GM12864 (cell line): ENCODE results near the gene AQP6.

Source experiments
- DNase-seq: peaks from one replicate; pipeline ENCODE4 v3.0.0-alpha.2; 2011; ENCODE audit warnings: low read depth
- H3K4me3 ChIP-seq: 2 replicates; pipeline ENCODE4 v1.5.1; 2011; ENCODE audit warnings: mild to moderate bottlenecking, low read depth, low read length, control low read depth
- TF ChIP-seq, protein P1 (sequence below): IDR thresholded peaks from 2 replicates; pipeline ENCODE4 v1.5.1; 2011; ENCODE audit warnings: low read depth, mild to moderate bottlenecking, moderate library complexity, low read length, control low read depth, inconsistent platforms; ENCODE audit errors: missing control alignments

The AQP6 gene

GRCh38 chr12:49953961-49954846 lies 18.5 kb upstream of the AQP6 start:
- DNase-seq = no peak
- TF ChIP-seq, protein P1, sequence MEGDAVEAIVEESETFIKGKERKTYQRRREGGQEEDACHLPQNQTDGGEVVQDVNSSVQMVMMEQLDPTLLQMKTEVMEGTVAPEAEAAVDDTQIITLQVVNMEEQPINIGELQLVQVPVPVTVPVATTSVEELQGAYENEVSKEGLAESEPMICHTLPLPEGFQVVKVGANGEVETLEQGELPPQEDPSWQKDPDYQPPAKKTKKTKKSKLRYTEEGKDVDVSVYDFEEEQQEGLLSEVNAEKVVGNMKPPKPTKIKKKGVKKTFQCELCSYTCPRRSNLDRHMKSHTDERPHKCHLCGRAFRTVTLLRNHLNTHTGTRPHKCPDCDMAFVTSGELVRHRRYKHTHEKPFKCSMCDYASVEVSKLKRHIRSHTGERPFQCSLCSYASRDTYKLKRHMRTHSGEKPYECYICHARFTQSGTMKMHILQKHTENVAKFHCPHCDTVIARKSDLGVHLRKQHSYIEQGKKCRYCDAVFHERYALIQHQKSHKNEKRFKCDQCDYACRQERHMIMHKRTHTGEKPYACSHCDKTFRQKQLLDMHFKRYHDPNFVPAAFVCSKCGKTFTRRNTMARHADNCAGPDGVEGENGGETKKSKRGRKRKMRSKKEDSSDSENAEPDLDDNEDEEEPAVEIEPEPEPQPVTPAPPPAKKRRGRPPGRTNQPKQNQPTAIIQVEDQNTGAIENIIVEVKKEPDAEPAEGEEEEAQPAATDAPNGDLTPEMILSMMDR = no peak
- no peak overlapping the region for H3K4me3 ChIP-seq

GRCh38 chr12:49954863-49955830 lies 17.6 kb upstream of the AQP6 start:
- DNase-seq = no peak
- TF ChIP-seq, protein P1 = no peak
- H3K4me3 ChIP-seq = no peak overlapping the region

DNA sequence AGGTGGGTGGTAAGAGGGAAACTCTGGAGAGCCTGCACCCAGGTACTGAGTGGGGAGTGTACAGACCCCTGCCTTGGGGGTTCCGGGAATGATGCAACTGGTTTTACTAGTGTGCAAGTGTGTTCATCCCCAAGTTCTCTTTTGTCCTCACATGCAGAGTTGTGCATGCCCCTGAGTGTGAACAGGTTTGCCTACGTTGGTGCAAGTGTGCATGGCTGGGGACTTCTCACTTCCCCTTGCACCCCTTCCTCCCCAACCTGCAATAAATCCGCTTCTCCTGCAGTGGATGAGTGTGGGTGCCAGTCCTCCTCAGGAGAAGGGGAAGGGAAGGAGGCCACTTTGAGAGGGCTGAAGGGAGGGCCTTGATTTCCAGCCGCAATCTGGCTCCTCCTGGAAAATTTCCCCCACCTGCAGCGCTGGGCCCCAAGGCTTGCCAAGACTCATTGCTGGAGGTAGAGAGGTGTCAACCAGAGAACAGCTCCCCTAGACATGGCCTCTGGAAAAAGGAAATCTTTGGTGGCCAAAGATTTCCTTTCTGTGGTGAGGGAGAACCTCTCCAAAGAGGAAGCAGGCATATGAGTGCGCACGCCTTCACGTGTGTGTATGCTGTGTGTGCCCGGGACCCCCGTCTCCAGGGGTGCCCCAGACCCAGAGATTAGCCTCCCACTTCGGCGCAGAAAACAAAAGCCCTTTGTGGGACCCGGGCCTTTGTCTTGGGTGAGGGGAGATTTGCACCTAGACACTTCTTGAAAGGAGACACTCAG lies 16.7 kb upstream of the AQP6 start:
- no peak for DNase-seq
- TF ChIP-seq, protein P1 = no peak
- no peak overlapping the region for H3K4me3 ChIP-seq

DNA sequence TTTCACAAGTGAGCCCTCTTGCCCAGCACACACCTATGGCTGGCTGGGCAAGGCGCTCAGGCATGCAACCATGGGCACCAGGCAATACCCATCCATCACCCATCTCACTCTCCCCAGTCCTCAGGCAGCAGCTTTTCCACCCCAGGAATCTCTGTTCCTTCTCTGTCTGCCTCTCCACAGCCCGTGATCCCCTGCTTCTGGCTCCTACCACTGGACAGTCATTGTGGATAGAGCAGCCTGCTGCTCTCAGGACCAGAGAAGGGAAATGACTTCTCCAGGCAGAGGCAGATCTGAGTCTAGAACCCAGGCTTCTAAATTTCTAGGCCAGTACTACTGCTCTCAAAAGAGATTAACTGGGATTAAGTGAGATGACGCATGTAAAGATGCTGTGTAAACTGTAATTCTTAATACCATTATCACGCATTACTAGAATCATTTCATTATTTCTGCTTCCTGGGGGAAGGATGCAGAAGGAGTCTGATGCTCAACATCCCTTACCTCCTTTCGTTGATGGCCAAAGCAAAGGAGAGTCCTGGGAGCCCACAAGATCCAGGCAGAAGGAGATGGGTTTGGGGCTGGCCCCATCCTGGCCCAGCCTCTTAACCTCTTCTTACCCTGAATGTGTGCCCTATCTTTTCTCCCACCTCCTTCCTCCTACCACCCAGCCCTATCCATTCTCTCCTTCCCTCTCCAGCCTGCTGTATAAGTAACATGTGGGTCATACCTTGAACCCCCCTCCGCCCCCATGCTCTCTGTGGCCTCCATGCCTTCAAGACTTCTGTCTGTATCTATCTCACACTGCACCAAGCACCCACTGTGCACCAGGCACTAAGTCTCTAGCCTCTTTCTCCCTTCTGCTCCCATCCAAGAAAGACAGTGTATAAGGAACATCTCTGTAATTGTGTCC lies 15.8 kb upstream of the AQP6 start:
- DNase-seq = no peak
- TF ChIP-seq, protein P1 = no peak
- H3K4me3 ChIP-seq = no peak overlapping the region

DNA sequence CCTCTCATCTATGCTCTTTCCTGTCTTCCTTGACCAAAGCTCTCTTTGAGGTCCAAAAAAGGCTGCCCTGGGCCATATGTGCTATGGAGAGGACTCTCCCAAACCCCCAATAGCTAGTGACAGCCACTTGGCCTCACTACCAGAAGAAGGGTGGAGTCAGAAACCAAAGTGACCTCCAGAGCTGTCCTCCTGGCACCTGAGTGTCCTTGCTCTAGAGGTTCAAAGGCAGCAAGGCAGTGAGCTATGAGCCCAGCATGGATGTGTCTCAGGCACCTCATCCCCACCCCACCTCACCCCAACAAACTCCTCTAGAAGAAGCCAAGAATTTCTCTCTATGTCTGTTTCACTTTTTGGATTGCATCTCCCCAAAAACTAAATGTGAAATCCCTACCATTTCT lies 15.2 kb upstream of the AQP6 start:
- H3K4me3 ChIP-seq = no peak overlapping the region
- TF ChIP-seq, protein P1 = no peak
- DNase-seq = no peak
